ENCODE measurements around the gene FZD2.
"Not testable (repeated sequence)": the region's sequence is repeated elsewhere in the genome, so short reads cannot be mapped to it uniquely, and the experiment has no call there.

FZD2 gene

GRCh38 chr17:44556832-44557606 lies at the start of gene FZD2:
Gene FZD2 (plus strand): TSS chr17:44557484. CDS start chr17:44557689, 205 bp downstream.
- Histone ChIP-seq H3K4me3 (ENCODE audit: low read length) (peak within 1 kb of the TSS; percentile 79), H3K36me3 (ENCODE audit: control insufficient read depth, insufficient read depth, low read length) (no peaks in the 10 kb centered on the region), H3K9ac (ENCODE audit: low read length) (peak within 1 kb of the TSS; percentile 21), H3K4me1 (ENCODE audit: control insufficient read depth, insufficient read depth, low read length) (peaks cover 3% of the 10 kb centered on the region), H3K27ac (ENCODE audit: low read depth, low read length) (peak within 1 kb of the TSS; percentile 77), H3K27me3 (ENCODE audit: control insufficient read depth, insufficient read depth, low read length) (peaks cover 9% of the 10 kb centered on the region)

- not testable (repeated sequence) for H3K36me3 ChIP-seq (ENCODE audit: control insufficient read depth, insufficient read depth, low read length); H3K27ac ChIP-seq (ENCODE audit: low read depth, low read length); H3K4me1 ChIP-seq (ENCODE audit: control insufficient read depth, insufficient read depth, low read length); H3K27me3 ChIP-seq (ENCODE audit: control insufficient read depth, insufficient read depth, low read length); H3K9ac ChIP-seq (ENCODE audit: low read length); H3K4me3 ChIP-seq (ENCODE audit: low read length)
Observed at GRCh38 chr17:44511241-44512134, 45.8 kb upstream of the FZD2 start.

GRCh38 chr17:44518032-44518431 lies 39.3 kb upstream of the FZD2 start:
- Histone ChIP-seq H3K36me3 (ENCODE audit: control insufficient read depth, insufficient read depth, low read length) (no peaks in the 10 kb centered on the region), H3K27ac (ENCODE audit: low read depth, low read length) (no peak overlapping the region), H3K4me1 (ENCODE audit: control insufficient read depth, insufficient read depth, low read length) (no peaks in the 10 kb centered on the region)

GRCh38 chr17:44522883-44523671 lies 34.2 kb upstream of the FZD2 start:
- Histone ChIP-seq H3K4me3 (ENCODE audit: low read length) (no peak overlapping the region), H3K9ac (ENCODE audit: low read length) (no peak overlapping the region), H3K4me1 (ENCODE audit: control insufficient read depth, insufficient read depth, low read length) (no peaks in the 10 kb centered on the region), H3K27me3 (ENCODE audit: control insufficient read depth, insufficient read depth, low read length) (no peaks in the 10 kb centered on the region), H3K27ac (ENCODE audit: low read depth, low read length) (no peak overlapping the region), H3K36me3 (ENCODE audit: control insufficient read depth, insufficient read depth, low read length) (no peaks in the 10 kb centered on the region)

More at GRCh38 chr17:44518032-44518431, 39.3 kb upstream of the FZD2 start:
- Histone ChIP-seq H3K9ac (ENCODE audit: low read length) (no peak overlapping the region), H3K4me3 (ENCODE audit: low read length) (no peak overlapping the region), H3K27me3 (ENCODE audit: control insufficient read depth, insufficient read depth, low read length) (no peaks in the 10 kb centered on the region)

GRCh38 chr17:44523672-44523972 lies 33.7 kb upstream of the FZD2 start:
- Histone ChIP-seq H3K4me3 (ENCODE audit: low read length) (no peak overlapping the region), H3K27ac (ENCODE audit: low read depth, low read length) (no peak overlapping the region), H3K27me3 (ENCODE audit: control insufficient read depth, insufficient read depth, low read length) (no peaks in the 10 kb centered on the region), H3K4me1 (ENCODE audit: control insufficient read depth, insufficient read depth, low read length) (no peaks in the 10 kb centered on the region), H3K9ac (ENCODE audit: low read length) (no peak overlapping the region), H3K36me3 (ENCODE audit: control insufficient read depth, insufficient read depth, low read length) (no peaks in the 10 kb centered on the region)

DNA sequence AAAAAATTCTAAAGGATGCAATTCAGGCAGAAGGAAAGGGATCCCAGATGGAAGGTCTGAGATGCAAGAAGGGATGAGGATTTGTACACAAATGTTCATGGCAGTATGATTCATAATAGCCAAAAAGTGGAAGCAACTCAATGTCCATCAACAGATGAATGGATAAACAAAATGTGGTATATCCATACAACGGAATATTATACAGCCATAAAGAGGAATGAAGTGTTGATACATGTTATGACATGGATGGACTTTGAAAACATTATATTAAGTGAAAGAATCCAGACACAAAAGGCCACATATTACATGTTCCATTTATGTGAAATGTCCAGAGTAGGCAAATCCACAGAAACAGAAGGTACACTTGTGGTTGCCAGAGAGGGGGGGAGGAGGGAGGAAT lies 30.2 kb upstream of the FZD2 start:
- no peak overlapping the region for H3K4me3 ChIP-seq (ENCODE audit: low read length)
- no peaks in the 10 kb centered on the region for H3K4me1 ChIP-seq (ENCODE audit: control insufficient read depth, insufficient read depth, low read length)
- no peaks in the 10 kb centered on the region for H3K27me3 ChIP-seq (ENCODE audit: control insufficient read depth, insufficient read depth, low read length)
- no peaks in the 10 kb centered on the region for H3K36me3 ChIP-seq (ENCODE audit: control insufficient read depth, insufficient read depth, low read length)
- no peak overlapping the region for H3K27ac ChIP-seq (ENCODE audit: low read depth, low read length)
- no peak overlapping the region for H3K9ac ChIP-seq (ENCODE audit: low read length)

GRCh38 chr17:44527954-44528353 lies 29.3 kb upstream of the FZD2 start:
- no peak overlapping the region for H3K4me3 ChIP-seq (ENCODE audit: low read length)
- H3K27me3 ChIP-seq (ENCODE audit: control insufficient read depth, insufficient read depth, low read length) = no peaks in the 10 kb centered on the region
- no peaks in the 10 kb centered on the region for H3K4me1 ChIP-seq (ENCODE audit: control insufficient read depth, insufficient read depth, low read length)
- no peaks in the 10 kb centered on the region for H3K36me3 ChIP-seq (ENCODE audit: control insufficient read depth, insufficient read depth, low read length)
- H3K27ac ChIP-seq (ENCODE audit: low read depth, low read length) = no peak overlapping the region
- H3K9ac ChIP-seq (ENCODE audit: low read length) = no peak overlapping the region

DNA sequence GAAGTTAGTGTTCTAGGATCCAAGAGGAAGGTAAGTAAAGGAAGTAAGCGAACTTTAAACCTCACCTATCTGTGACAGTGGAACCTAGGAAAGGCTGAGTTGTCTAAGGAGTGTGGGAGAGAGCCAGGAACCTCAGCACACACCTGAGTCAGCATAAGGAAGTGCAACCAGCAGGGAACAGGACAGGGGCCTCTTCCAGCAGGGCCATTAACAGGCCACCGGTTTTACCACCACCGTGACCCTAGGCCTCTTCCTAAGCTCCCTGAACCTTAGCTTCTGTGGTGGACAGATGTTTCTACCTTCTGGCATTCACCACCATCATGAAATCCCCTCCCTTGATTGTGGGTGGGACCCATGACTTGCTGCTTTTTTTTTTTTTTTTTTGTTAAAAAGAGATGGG lies 27.4 kb upstream of the FZD2 start:
- no peaks in the 10 kb centered on the region for H3K36me3 ChIP-seq (ENCODE audit: control insufficient read depth, insufficient read depth, low read length)
- H3K4me3 ChIP-seq (ENCODE audit: low read length) = no peak overlapping the region
- H3K4me1 ChIP-seq (ENCODE audit: control insufficient read depth, insufficient read depth, low read length) = peaks cover 4% of the 10 kb centered on the region
- H3K27ac ChIP-seq (ENCODE audit: low read depth, low read length) = no peak overlapping the region
- no peaks in the 10 kb centered on the region for H3K27me3 ChIP-seq (ENCODE audit: control insufficient read depth, insufficient read depth, low read length)
- no peak overlapping the region for H3K9ac ChIP-seq (ENCODE audit: low read length)

DNA sequence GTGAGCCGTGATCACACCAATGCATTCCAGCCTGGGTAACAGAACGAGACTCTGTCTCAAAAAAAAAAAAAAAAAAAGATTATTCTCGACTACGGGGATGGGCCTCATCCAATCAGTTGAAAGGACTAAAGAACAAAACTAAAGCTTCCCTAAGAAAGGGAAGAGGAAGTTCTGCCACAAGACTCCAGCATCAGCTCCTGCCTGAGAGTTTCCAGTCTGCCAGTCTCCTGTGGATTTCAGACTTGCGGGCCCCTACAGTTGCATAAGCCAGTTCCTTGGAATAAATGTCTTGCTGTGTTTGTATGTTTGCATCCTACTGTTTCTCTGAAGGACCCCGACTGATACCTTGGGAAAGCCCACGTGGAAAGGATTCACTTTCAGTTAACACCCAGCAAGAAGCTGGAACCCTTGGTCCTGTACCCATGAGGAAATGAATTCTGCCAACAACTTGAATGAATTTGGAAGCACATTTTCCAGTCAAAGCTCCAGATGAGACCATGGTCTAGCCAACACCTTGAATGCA lies 26.3 kb upstream of the FZD2 start:
- no peak overlapping the region for H3K4me3 ChIP-seq (ENCODE audit: low read length)
- H3K9ac ChIP-seq (ENCODE audit: low read length) = no peak overlapping the region
- H3K27me3 ChIP-seq (ENCODE audit: control insufficient read depth, insufficient read depth, low read length) = no peaks in the 10 kb centered on the region
- peaks cover 4% of the 10 kb centered on the region for H3K4me1 ChIP-seq (ENCODE audit: control insufficient read depth, insufficient read depth, low read length)
- no peak overlapping the region for H3K27ac ChIP-seq (ENCODE audit: low read depth, low read length)
- no peaks in the 10 kb centered on the region for H3K36me3 ChIP-seq (ENCODE audit: control insufficient read depth, insufficient read depth, low read length)

- H3K9ac ChIP-seq (ENCODE audit: low read length) = no peak overlapping the region
- peak overlapping the region; percentile 16 for H3K27ac ChIP-seq (ENCODE audit: low read depth, low read length)
- H3K36me3 ChIP-seq (ENCODE audit: control insufficient read depth, insufficient read depth, low read length) = no peaks in the 10 kb centered on the region
- H3K4me1 ChIP-seq (ENCODE audit: control insufficient read depth, insufficient read depth, low read length) = peaks cover 4% of the 10 kb centered on the region
- no peaks in the 10 kb centered on the region for H3K27me3 ChIP-seq (ENCODE audit: control insufficient read depth, insufficient read depth, low read length)
- H3K4me3 ChIP-seq (ENCODE audit: low read length) = peak overlapping the region; percentile 14
Observed at GRCh38 chr17:44533533-44534246, 23.6 kb upstream of the FZD2 start.

GRCh38 chr17:44536090-44536953 lies 21.0 kb upstream of the FZD2 start:
- no peak overlapping the region for H3K4me3 ChIP-seq (ENCODE audit: low read length)
- no peak overlapping the region for H3K27ac ChIP-seq (ENCODE audit: low read depth, low read length)
- peaks cover 4% of the 10 kb centered on the region for H3K4me1 ChIP-seq (ENCODE audit: control insufficient read depth, insufficient read depth, low read length)
- no peak overlapping the region for H3K9ac ChIP-seq (ENCODE audit: low read length)
- H3K27me3 ChIP-seq (ENCODE audit: control insufficient read depth, insufficient read depth, low read length) = no peaks in the 10 kb centered on the region
- H3K36me3 ChIP-seq (ENCODE audit: control insufficient read depth, insufficient read depth, low read length) = no peaks in the 10 kb centered on the region
